ENCODE results near the gene CA14. TPM values are rescaled to one million over a fixed set of nuclear protein-coding genes. Genes with fewer than 3 reads are reported as not detected.

CA14 gene
- total and polyA plus RNA-seq, 9 of the 15 experiments (the other 6 are each of a cell fraction or from before 2014, with no cell fraction given) = 0.13 to 0.57 (median 0.26) TPM; not detected in 1

DNA sequence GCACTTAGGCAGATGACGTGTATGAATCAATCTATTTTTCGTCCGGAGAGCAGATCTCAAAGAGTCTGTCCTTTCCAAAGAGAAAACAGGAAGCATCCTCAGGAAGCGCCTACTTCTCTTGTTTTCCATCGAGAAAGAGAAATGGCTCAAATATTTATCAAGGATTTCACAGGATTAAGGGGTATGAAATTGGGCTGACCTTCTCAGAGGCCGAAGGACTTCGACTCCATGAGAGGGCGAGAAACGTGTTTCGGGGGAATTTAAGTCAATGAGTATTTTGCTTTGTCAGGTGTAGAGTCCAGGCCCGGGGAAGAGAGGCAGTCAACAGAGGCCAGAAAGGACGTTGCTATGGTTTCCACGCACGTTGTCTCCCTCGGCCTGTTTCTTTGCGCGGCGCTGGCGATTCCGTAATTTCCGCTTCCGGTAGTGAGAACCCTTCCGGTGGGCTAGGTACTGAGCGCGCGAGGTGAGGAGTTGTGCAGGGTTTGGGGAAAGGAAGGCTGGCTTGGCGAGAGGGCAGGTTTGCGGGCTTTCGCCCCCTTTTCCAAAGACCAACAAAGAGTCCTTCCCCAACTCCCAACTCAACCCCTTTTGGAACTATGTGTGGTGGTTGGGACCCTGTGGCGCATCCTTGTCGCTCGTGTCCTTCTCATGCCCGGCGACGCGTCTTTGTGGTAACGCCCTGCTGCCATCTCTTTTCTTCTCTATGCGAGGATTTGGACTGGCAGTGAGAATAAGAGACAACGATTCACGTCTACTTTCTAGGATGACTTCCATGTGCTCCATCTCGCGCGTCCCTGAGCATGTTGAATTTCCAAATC is 36.1 kb downstream of the CA14 start, which contains the start of gene MRPS21 (continued):
- TF ChIP-seq, protein P1, sequence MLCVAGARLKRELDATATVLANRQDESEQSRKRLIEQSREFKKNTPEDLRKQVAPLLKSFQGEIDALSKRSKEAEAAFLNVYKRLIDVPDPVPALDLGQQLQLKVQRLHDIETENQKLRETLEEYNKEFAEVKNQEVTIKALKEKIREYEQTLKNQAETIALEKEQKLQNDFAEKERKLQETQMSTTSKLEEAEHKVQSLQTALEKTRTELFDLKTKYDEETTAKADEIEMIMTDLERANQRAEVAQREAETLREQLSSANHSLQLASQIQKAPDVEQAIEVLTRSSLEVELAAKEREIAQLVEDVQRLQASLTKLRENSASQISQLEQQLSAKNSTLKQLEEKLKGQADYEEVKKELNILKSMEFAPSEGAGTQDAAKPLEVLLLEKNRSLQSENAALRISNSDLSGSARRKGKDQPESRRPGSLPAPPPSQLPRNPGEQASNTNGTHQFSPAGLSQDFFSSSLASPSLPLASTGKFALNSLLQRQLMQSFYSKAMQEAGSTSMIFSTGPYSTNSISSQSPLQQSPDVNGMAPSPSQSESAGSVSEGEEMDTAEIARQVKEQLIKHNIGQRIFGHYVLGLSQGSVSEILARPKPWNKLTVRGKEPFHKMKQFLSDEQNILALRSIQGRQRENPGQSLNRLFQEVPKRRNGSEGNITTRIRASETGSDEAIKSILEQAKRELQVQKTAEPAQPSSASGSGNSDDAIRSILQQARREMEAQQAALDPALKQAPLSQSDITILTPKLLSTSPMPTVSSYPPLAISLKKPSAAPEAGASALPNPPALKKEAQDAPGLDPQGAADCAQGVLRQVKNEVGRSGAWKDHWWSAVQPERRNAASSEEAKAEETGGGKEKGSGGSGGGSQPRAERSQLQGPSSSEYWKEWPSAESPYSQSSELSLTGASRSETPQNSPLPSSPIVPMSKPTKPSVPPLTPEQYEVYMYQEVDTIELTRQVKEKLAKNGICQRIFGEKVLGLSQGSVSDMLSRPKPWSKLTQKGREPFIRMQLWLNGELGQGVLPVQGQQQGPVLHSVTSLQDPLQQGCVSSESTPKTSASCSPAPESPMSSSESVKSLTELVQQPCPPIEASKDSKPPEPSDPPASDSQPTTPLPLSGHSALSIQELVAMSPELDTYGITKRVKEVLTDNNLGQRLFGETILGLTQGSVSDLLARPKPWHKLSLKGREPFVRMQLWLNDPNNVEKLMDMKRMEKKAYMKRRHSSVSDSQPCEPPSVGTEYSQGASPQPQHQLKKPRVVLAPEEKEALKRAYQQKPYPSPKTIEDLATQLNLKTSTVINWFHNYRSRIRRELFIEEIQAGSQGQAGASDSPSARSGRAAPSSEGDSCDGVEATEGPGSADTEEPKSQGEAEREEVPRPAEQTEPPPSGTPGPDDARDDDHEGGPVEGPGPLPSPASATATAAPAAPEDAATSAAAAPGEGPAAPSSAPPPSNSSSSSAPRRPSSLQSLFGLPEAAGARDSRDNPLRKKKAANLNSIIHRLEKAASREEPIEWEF (CRISPR knock-in tag; IDR thresholded peaks at IDR 0.05) = no peak
- TF ChIP-seq ZBTB7A (IDR thresholded peaks at IDR 0.05; ENCODE audit: borderline replicate concordance, control insufficient read depth, low read depth, low read length) = 0 out of 2 replicates have a peak, but pooled peaks have one; percentile 18
- TF ChIP-seq CCAR2 (IDR thresholded peaks at IDR 0.05; ENCODE audit: low read depth, low read length) = no peak
- no peak for TF ChIP-seq ZBTB8A (IDR thresholded peaks at IDR 0.05; ENCODE audit: partially characterized antibody)
- TF ChIP-seq MITF (IDR thresholded peaks at IDR 0.05) = no peak
- TF ChIP-seq SMARCB1 (IDR thresholded peaks at IDR 0.05; ENCODE audit: insufficient read length, low read depth) = no peak
- TF ChIP-seq EP300 (IDR thresholded peaks at IDR 0.05; ENCODE audit: low read length) = no peak
- peak; percentile 84 for TF ChIP-seq ARID4B (CRISPR knock-in tag; IDR thresholded peaks at IDR 0.05)
- no peak for TF ChIP-seq ZNF184 (CRISPR knock-in tag; IDR thresholded peaks at IDR 0.05)
- TF ChIP-seq KDM5B (IDR thresholded peaks at IDR 0.05; ENCODE audit: insufficient replicate concordance, low read depth, low read length) = peak; percentile 85
- TF ChIP-seq HMG20A (CRISPR knock-in tag; conservative IDR thresholded peaks at IDR 0.05) = no peak
- TF ChIP-seq ZNF354B (CRISPR knock-in tag; IDR thresholded peaks at IDR 0.05) = no peak
- TF ChIP-seq NCOA6 (IDR thresholded peaks at IDR 0.05) = no peak
- TF ChIP-seq IFI16 (CRISPR knock-in tag; IDR thresholded peaks at IDR 0.05) = no peak
- TF ChIP-seq MCM2 (IDR thresholded peaks at IDR 0.05; ENCODE audit: low read depth) = no peak
- TF ChIP-seq FOXK2 (conservative IDR thresholded peaks at IDR 0.05 in 1 of 2, IDR thresholded peaks at IDR 0.05 in 1 of 2; ENCODE audit: low read depth in 2 of 2) = peak; percentile 97 to 99
- no peak for TF ChIP-seq CHD1 (IDR thresholded peaks at IDR 0.05; ENCODE audit: low read length)

Measured in K562 (cell line).